ENCODE results near the gene SDK1. TPM values are rescaled to one million over a fixed set of nuclear protein-coding genes. Genes with fewer than 3 reads are reported as not detected.

The SDK1 gene
- total and polyA plus RNA-seq, 2 of the 8 experiments (the other 6 are each of a cell fraction or from before 2014, with no cell fraction given), result 3.3 to 7.2 TPM

GRCh38 chr7:3312583-3312982, 11.5 kb downstream of the SDK1 start:
- DNase-seq (ENCODE audit: low read depth in 1 of 2, low spot score in 2 of 2) (no peak), FAIRE-seq (no peak)
- Histone ChIP-seq H2BK120ac (replicated peaks; ENCODE audit: low read depth, low read length) (no peak overlapping the region), H3K4me3 (ENCODE audit: extremely low read depth in 1 of 4, insufficient read depth in 2 of 4, low read depth in 3 of 4, low read length in 4 of 4) (no peak overlapping the region), H4K91ac (replicated peaks; ENCODE audit: insufficient read length, low read length) (no peak overlapping the region), H3K9ac (replicated peaks in 1 of 4; ENCODE audit: extremely low read depth in 1 of 4, low read depth in 3 of 4, low read length in 3 of 4) (no peak overlapping the region), H3K23ac (ENCODE audit: insufficient read length) (no peak overlapping the region), H4K20me1 (replicated peaks in 1 of 2; ENCODE audit: control insufficient read depth in 1 of 2, insufficient read depth in 2 of 2, low read length in 2 of 2) (no peaks in the 10 kb centered on the region), H3K56ac (replicated peaks; ENCODE audit: insufficient read length, low read depth, low read length) (no peak overlapping the region), H3K4me2 (ENCODE audit: insufficient read depth in 1 of 2, low read depth in 2 of 2, low read length in 2 of 2) (no peak overlapping the region), H2BK12ac (ENCODE audit: low read depth, low read length) (no peak overlapping the region), H4K5ac (ENCODE audit: insufficient read length, low read depth, low read length) (no peak overlapping the region), H3K27ac (ENCODE audit: low read depth, low read length) (no peak overlapping the region), H3K14ac (ENCODE audit: insufficient read length) (no peak overlapping the region), H2BK20ac (ENCODE audit: low read length) (no peak overlapping the region), H2BK15ac (ENCODE audit: low read length) (no peak overlapping the region), H3K9me3 (ENCODE audit: insufficient read depth in 2 of 2, low read depth in 1 of 2, low read length in 1 of 2) (no peaks in the 10 kb centered on the region), H2AFZ (ENCODE audit: low read length) (no peak overlapping the region), H3K18ac (ENCODE audit: extremely low read depth, low read length) (no peak overlapping the region), H3K27me3 (replicated peaks in 1 of 4; ENCODE audit: control insufficient read depth in 3 of 4, extremely low read depth in 1 of 4, insufficient read depth in 3 of 4, low read length in 3 of 4) (no peaks in the 10 kb centered on the region), H3K4me1 (replicated peaks in 1 of 4; ENCODE audit: control insufficient read depth in 3 of 4, insufficient read depth in 4 of 4, low read length in 3 of 4) (no peaks in the 10 kb centered on the region), H2BK5ac (ENCODE audit: low read depth, low read length) (no peak overlapping the region), H3K23me2 (ENCODE audit: low read depth, low read length) (no peaks in the 10 kb centered on the region), H3K79me2 (ENCODE audit: control insufficient read depth in 1 of 2, insufficient read depth in 2 of 2, low read length in 2 of 2) (no peaks in the 10 kb centered on the region), H4K8ac (ENCODE audit: extremely low read depth, insufficient read depth, low read length) (no peak overlapping the region), H3K4ac (replicated peaks; ENCODE audit: insufficient read length, low read depth, low read length) (no peak overlapping the region), H3K36me3 (ENCODE audit: control insufficient read depth in 2 of 4, insufficient read depth in 4 of 4, low read length in 3 of 4) (no peaks in the 10 kb centered on the region), H2AK5ac (ENCODE audit: low read depth, low read length) (no peak overlapping the region), H3K79me1 (ENCODE audit: low read depth, low read length) (peaks cover 2% of the 10 kb centered on the region; the same call in 1 of the 2 replicates)
- ChIA-PET CTCF (ENCODE audit: partially characterized antibody) (no interaction called here), POLR2A (ENCODE audit: partially characterized antibody) (no interaction called here)
- WGBS, 2 experiments (ENCODE audit: extremely low coverage in 1 of 2, insufficient coverage in 1 of 2, insufficient read length in 1 of 2, insufficient replicate concordance in 2 of 2, low coverage in 1 of 2, low lambda C conversion rate in 2 of 2, missing lambda C conversion rate in 1 of 2), result 89 to 100% methylated on average over 1 to 2 of the region's 2 CpGs
- TF ChIP-seq E2F6 (IDR thresholded peaks at IDR 0.05) (no peak), ATF2 (IDR thresholded peaks at IDR 0.05; ENCODE audit: low read length) (no peak), ZNF274 (IDR thresholded peaks at IDR 0.05; ENCODE audit: borderline replicate concordance, extremely low read depth, low read length) (no peak), BACH1 (IDR thresholded peaks at IDR 0.05; ENCODE audit: low read length) (no peak)
